Measurements from ENCODE around the gene ACAD10.
"Not testable (repeated sequence)": the region's sequence is repeated elsewhere in the genome, so short reads cannot be mapped to it uniquely, and the experiment has no call there.

Gene ACAD10

GRCh38 chr12:111759991-111760390, 74.1 kb downstream of the ACAD10 start:
- TF ChIP-seq JUND (IDR thresholded peaks at IDR 0.05; ENCODE audit: low read depth): no peak
- no peak for DNase-seq (ENCODE audit: low read depth in 1 of 2, low spot score in 1 of 2)
- in situ Hi-C loops (cut with HindIII; ENCODE audit: low pct_unique_long_range_greater_than_20kb, low sequenced_read_pairs): no loop called here

- DNase-seq (ENCODE audit: low read depth in 1 of 2, low spot score in 1 of 2): peak in 1 of 2 experiments; percentile 40
- in situ Hi-C loops (cut with HindIII; ENCODE audit: low pct_unique_long_range_greater_than_20kb, low sequenced_read_pairs): no loop called here
- TF ChIP-seq JUND (IDR thresholded peaks at IDR 0.05; ENCODE audit: low read depth): no peak
Observed at GRCh38 chr12:111761099-111761498, 75.2 kb downstream of the ACAD10 start.

- no peak for TF ChIP-seq JUND (IDR thresholded peaks at IDR 0.05; ENCODE audit: low read depth)
- in situ Hi-C loops (cut with HindIII; ENCODE audit: low pct_unique_long_range_greater_than_20kb, low sequenced_read_pairs): no loop called here
- no peak for DNase-seq (ENCODE audit: low read depth in 1 of 2, low spot score in 1 of 2)
Observed at GRCh38 chr12:111761706-111762105, 75.9 kb downstream of the ACAD10 start.

- in situ Hi-C loops (cut with HindIII; ENCODE audit: low pct_unique_long_range_greater_than_20kb, low sequenced_read_pairs); DNase-seq (ENCODE audit: low read depth in 1 of 2, low spot score in 1 of 2): not testable (repeated sequence)
Observed at GRCh38 chr12:111763552-111763951, 77.7 kb downstream of the ACAD10 start.

DNA sequence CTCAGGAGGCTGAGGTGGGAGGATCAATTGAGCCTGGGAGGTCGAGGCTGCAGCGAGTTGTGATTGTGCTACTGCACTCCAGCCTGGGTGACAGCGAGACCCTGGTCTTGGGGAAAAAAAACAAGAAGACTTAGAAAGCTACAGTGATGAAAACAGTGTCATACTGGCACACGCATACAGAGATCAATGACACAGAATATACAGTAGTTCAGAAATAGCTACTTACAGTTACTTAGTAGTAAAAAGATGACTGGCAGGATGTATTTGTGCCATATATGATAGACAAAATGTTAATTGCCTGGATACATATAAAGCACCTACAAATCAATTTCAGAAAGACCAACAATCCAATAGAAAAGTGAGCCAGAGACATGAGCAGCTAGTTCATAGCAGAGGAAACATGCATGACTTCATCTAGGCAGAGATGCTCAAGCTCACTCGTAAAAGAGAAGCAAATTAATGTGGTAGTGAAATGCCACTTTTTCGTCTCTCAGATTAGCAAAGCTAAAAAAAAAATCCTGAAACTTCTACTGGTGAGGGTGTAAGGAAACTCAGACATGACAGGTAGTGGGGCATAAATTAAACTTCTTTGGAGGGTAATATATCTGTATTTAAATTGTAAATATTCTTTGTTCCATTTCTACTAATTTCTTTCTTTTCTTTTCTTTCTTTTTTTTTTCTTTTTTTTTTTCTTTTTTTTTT, 78.4 kb downstream of the ACAD10 start:
- in situ Hi-C loops (cut with HindIII; ENCODE audit: low pct_unique_long_range_greater_than_20kb, low sequenced_read_pairs): no loop called here
- no peak for DNase-seq (ENCODE audit: low read depth in 1 of 2, low spot score in 1 of 2)

GRCh38 chr12:111766608-111767361, 80.9 kb downstream of the ACAD10 start, which contains the start of gene ALDH2:
Gene ALDH2, plus strand, starts transcription at chr12:111766933. Its CDS starts 50 bp downstream, at chr12:111766983.
- no peak for TF ChIP-seq JUND (IDR thresholded peaks at IDR 0.05; ENCODE audit: low read depth)
- peak; percentile 52 to 84 for DNase-seq (ENCODE audit: low read depth in 1 of 2, low spot score in 1 of 2)
- in situ Hi-C loops (cut with HindIII; ENCODE audit: low pct_unique_long_range_greater_than_20kb, low sequenced_read_pairs): no loop called here

More for the DNA sequence above, 78.4 kb downstream of the ACAD10 start:
- no peak for TF ChIP-seq JUND (IDR thresholded peaks at IDR 0.05; ENCODE audit: low read depth)

DNA sequence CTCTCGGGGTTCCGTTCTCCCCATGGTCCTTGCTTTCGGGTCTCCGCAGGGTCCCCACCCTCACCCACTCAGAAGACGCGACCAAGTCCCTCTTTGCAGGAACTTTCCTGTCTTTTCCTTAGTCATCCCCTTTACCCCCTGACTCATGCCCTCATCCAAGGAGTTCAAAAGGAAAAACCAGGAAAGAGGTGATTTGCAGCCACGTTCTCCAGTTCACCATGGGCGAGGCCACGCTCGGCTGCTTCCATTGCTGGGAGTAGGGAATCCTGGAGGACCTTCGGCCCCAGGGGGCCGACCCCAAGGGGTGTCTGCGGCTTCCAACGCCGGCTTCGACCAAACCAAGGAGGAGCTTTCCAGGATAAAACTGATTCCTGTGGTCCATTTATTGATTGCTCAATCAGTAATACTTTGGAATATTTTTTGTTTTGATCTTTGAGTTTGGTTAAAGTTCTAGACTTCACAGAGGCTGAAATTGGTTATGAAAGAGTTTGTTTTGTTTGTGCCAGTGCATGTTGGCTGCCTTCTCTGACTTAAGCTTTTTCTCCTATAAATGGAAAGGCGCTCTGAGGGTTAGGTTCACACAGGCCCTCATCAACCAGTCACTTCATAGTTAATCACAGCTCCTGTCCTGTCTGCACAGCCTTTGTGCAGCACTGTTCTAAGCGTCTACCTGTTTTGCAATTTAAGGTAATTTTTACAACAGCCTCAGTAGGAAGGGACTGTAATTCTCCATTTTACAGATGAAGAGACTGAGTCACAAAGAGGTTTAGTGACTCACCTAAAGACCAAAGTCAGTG, 81.7 kb downstream of the ACAD10 start:
- DNase-seq (ENCODE audit: low read depth in 1 of 2, low spot score in 1 of 2): no peak
- in situ Hi-C loops (cut with HindIII; ENCODE audit: low pct_unique_long_range_greater_than_20kb, low sequenced_read_pairs): no loop called here
- no peak for TF ChIP-seq JUND (IDR thresholded peaks at IDR 0.05; ENCODE audit: low read depth)

DNA sequence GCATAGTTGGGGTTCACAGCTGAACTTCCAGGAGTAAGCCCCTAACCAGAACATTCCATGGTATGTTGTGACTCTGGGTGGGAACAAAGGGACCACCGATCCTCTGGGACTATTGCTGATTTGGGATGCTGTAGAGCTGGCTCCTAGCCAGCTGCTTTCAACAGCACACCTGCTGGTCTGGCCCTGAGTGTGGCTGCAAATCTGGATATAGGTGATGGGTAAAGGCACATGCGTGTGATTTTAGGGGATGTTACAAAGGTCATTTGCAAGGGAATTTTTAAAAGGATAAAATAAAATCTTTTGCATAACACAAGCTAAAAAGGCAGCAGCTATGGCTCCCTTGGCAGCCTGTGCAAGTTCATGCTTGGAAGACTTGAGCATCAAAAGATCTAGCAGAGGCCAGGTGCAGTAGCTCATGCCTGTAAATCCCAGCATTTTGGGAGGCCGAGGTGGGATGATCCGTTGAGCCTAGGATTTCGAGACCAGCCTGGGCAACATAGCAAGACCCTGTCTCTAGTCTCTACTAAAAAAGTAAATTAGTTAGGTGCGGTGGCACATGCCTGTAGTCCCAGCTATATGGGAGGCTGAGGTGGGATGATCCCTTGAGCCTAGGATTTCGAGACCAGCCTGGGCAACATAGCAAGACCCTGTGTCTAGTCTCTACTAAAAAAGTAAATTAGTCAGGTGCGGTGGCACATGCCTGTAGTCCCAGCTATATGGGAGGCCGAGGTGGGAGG, 82.5 kb downstream of the ACAD10 start:
- in situ Hi-C loops (cut with HindIII; ENCODE audit: low pct_unique_long_range_greater_than_20kb, low sequenced_read_pairs): no loop called here
- no peak for DNase-seq (ENCODE audit: low read depth in 1 of 2, low spot score in 1 of 2)
- TF ChIP-seq JUND (IDR thresholded peaks at IDR 0.05; ENCODE audit: low read depth): no peak

DNA sequence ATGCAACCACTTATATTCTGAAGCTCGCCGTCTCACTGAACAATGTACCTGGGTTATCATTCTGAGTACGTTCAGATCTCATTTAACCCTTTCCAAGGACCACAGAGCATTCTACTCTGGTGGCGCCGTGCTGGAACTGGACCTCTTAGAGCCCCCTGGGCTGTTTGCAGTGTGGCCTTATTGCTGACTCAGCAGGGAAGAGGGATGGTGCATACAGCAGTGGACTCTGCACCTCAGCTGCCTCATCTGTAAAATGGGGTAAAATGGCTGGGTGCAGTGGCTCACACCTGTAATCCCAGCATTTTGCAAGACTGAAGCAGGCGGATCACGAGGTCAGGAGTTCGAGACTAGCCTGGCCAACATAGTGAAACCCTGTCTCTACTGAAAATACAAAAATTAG, 83.7 kb downstream of the ACAD10 start:
- in situ Hi-C loops (cut with HindIII; ENCODE audit: low pct_unique_long_range_greater_than_20kb, low sequenced_read_pairs): no loop called here
- no peak for TF ChIP-seq JUND (IDR thresholded peaks at IDR 0.05; ENCODE audit: low read depth)
- no peak for DNase-seq (ENCODE audit: low read depth in 1 of 2, low spot score in 1 of 2)

- peak in 1 of 2 experiments; percentile 70 for DNase-seq (ENCODE audit: low read depth in 1 of 2, low spot score in 1 of 2)
- TF ChIP-seq JUND (IDR thresholded peaks at IDR 0.05; ENCODE audit: low read depth): no peak
- in situ Hi-C loops (cut with HindIII; ENCODE audit: low pct_unique_long_range_greater_than_20kb, low sequenced_read_pairs): no loop called here
Observed at GRCh38 chr12:111773801-111774551, 88.1 kb downstream of the ACAD10 start.

Data from T47D (cell line).